HUES48 (cell line): ENCODE measurements around the gene THBS4.
"Not testable (repeated sequence)": the region's sequence is repeated elsewhere in the genome, so short reads cannot be mapped to it uniquely, and the experiment has no call there.

ENCODE experiments used
- H3K27ac ChIP-seq: one replicate; pipeline ENCODE4 v1.7.0; 2013; ENCODE audit warnings: low read depth, low read length, inconsistent platforms
- H3K27me3 ChIP-seq: 2 replicates; pipeline ENCODE4 v1.6.1; 2013; ENCODE audit warnings: mild to moderate bottlenecking, low read length; ENCODE audit not compliant: control insufficient read depth, insufficient read depth
- H3K36me3 ChIP-seq: 2 replicates; pipeline ENCODE4 v1.6.1; 2013; ENCODE audit warnings: low read length; ENCODE audit not compliant: control insufficient read depth, insufficient read depth
- H3K4me1 ChIP-seq: 2 replicates; pipeline ENCODE4 v1.6.1; 2013; ENCODE audit warnings: mild to moderate bottlenecking, low read length; ENCODE audit not compliant: control insufficient read depth, insufficient read depth
- H3K4me3 ChIP-seq: 2 replicates; pipeline ENCODE4 v1.5.1; 2013; ENCODE audit warnings: mild to moderate bottlenecking, low read depth, low read length
- H3K9ac ChIP-seq: 2 replicates; pipeline ENCODE4 v1.6.1; 2013; ENCODE audit warnings: mild to moderate bottlenecking, low read depth, low read length, moderate library complexity
- H3K9me3 ChIP-seq: 2 replicates; pipeline ENCODE4 v1.6.1; 2013; ENCODE audit warnings: low read length; ENCODE audit not compliant: control insufficient read depth, insufficient read depth

The THBS4 gene

GRCh38 chr5:80077051-80077714, 42.0 kb downstream of the THBS4 start:
- no peak overlapping the region for H3K9ac ChIP-seq
- no peak overlapping the region for H3K4me3 ChIP-seq
- H3K27me3 ChIP-seq, result no peaks in the 10 kb centered on the region
- H3K27ac ChIP-seq, result no peak overlapping the region
- H3K4me1 ChIP-seq, result peaks cover under 1% of the 10 kb centered on the region; the same call in 1 of the 2 replicates
- H3K9me3 ChIP-seq, result no peaks in the 10 kb centered on the region
- no peaks in the 10 kb centered on the region for H3K36me3 ChIP-seq

GRCh38 chr5:80078921-80079320, 43.8 kb downstream of the THBS4 start:
- Histone ChIP-seq H3K4me1 (peaks cover 10% of the 10 kb centered on the region; the same call in 1 of the 2 replicates), H3K4me3 (no peak overlapping the region), H3K9ac (no peak overlapping the region), H3K36me3 (no peaks in the 10 kb centered on the region), H3K27me3 (no peaks in the 10 kb centered on the region), H3K27ac (no peak overlapping the region), H3K9me3 (no peaks in the 10 kb centered on the region)

GRCh38 chr5:80082281-80082680, 47.1 kb downstream of the THBS4 start:
- Histone ChIP-seq H3K4me3 (no peak overlapping the region), H3K27me3 (no peaks in the 10 kb centered on the region), H3K27ac (no peak overlapping the region), H3K9me3 (no peaks in the 10 kb centered on the region), H3K36me3 (no peaks in the 10 kb centered on the region), H3K9ac (no peak overlapping the region), H3K4me1 (peaks cover 10% of the 10 kb centered on the region; the same call in 1 of the 2 replicates)

- Histone ChIP-seq H3K4me3 (no peak overlapping the region), H3K27ac (no peak overlapping the region), H3K4me1 (peaks cover 10% of the 10 kb centered on the region; the same call in 1 of the 2 replicates), H3K27me3 (no peaks in the 10 kb centered on the region), H3K36me3 (no peaks in the 10 kb centered on the region), H3K9me3 (no peaks in the 10 kb centered on the region), H3K9ac (no peak overlapping the region)
Measured at GRCh38 chr5:80082731-80083100, 47.6 kb downstream of the THBS4 start.

GRCh38 chr5:80083101-80083890, 48.1 kb downstream of the THBS4 start:
- H3K9ac ChIP-seq, result no peak overlapping the region
- H3K4me1 ChIP-seq, result peaks cover 10% of the 10 kb centered on the region; the same call in 1 of the 2 replicates
- H3K27me3 ChIP-seq, result no peaks in the 10 kb centered on the region
- no peaks in the 10 kb centered on the region for H3K9me3 ChIP-seq
- H3K4me3 ChIP-seq, result no peak overlapping the region
- peak overlapping the region; percentile 8 for H3K27ac ChIP-seq
- H3K36me3 ChIP-seq, result no peaks in the 10 kb centered on the region

- H3K4me1 ChIP-seq, result peaks cover 5% of the 10 kb centered on the region; the same call in 1 of the 2 replicates
- H3K27ac ChIP-seq, result no peak overlapping the region
- no peak overlapping the region for H3K4me3 ChIP-seq
- H3K9ac ChIP-seq, result no peak overlapping the region
- H3K27me3 ChIP-seq, result no peaks in the 10 kb centered on the region
- H3K9me3 ChIP-seq, result no peaks in the 10 kb centered on the region
- H3K36me3 ChIP-seq, result no peaks in the 10 kb centered on the region
Measured at GRCh38 chr5:80090884-80091166, 55.7 kb downstream of the THBS4 start.

GRCh38 chr5:80091792-80092192, 56.6 kb downstream of the THBS4 start:
- not testable (repeated sequence) for H3K36me3 ChIP-seq, H3K27ac ChIP-seq, H3K9ac ChIP-seq, H3K4me3 ChIP-seq, H3K27me3 ChIP-seq, H3K4me1 ChIP-seq, H3K9me3 ChIP-seq

- no peak overlapping the region for H3K27ac ChIP-seq
- peaks cover 11% of the 10 kb centered on the region for H3K4me1 ChIP-seq
- H3K27me3 ChIP-seq, result no peaks in the 10 kb centered on the region
- no peaks in the 10 kb centered on the region for H3K36me3 ChIP-seq
- H3K9ac ChIP-seq, result no peak overlapping the region
- H3K9me3 ChIP-seq, result no peaks in the 10 kb centered on the region
- no peak overlapping the region for H3K4me3 ChIP-seq
Measured at GRCh38 chr5:80092486-80093107, 57.4 kb downstream of the THBS4 start.

GRCh38 chr5:80093796-80094195, 58.6 kb downstream of the THBS4 start:
- no peaks in the 10 kb centered on the region for H3K27me3 ChIP-seq
- H3K9ac ChIP-seq, result no peak overlapping the region
- H3K4me1 ChIP-seq, result peaks cover 20% of the 10 kb centered on the region
- no peak overlapping the region for H3K4me3 ChIP-seq
- no peaks in the 10 kb centered on the region for H3K9me3 ChIP-seq
- no peaks in the 10 kb centered on the region for H3K36me3 ChIP-seq
- peak overlapping the region; percentile 69 for H3K27ac ChIP-seq

- peak overlapping the region; percentile 69 for H3K27ac ChIP-seq
- H3K36me3 ChIP-seq, result no peaks in the 10 kb centered on the region
- H3K9ac ChIP-seq, result no peak overlapping the region
Measured at GRCh38 chr5:80094236-80094738, 59.1 kb downstream of the THBS4 start.

GRCh38 chr5:80097451-80097850, 62.3 kb downstream of the THBS4 start:
- H3K4me1 ChIP-seq, result peaks cover 20% of the 10 kb centered on the region
- H3K27me3 ChIP-seq, result no peaks in the 10 kb centered on the region
- H3K27ac ChIP-seq, result peak overlapping the region; percentile 68
- no peaks in the 10 kb centered on the region for H3K9me3 ChIP-seq
- H3K36me3 ChIP-seq, result no peaks in the 10 kb centered on the region
- H3K4me3 ChIP-seq, result no peak overlapping the region
- H3K9ac ChIP-seq, result no peak overlapping the region; the same call in 1 of the 2 replicates

More at GRCh38 chr5:80094236-80094738, 59.1 kb downstream of the THBS4 start:
- H3K4me1 ChIP-seq, result peaks cover 20% of the 10 kb centered on the region
- H3K9me3 ChIP-seq, result no peaks in the 10 kb centered on the region
- no peak overlapping the region for H3K4me3 ChIP-seq
- no peaks in the 10 kb centered on the region for H3K27me3 ChIP-seq
